Upper lobe of right lung (tissue), 1 donor: Measurements from ENCODE around the gene METTL8. TPM values are rescaled to one million over a fixed set of nuclear protein-coding genes. Genes with fewer than 3 reads are reported as not detected.

Source experiments
- ATAC-seq: fragments of 200-7000 bp; cut with Tn5 transposase; one replicate; pipeline ENCODE4 v1.9.1; 2020; ENCODE audit warnings: mild to moderate bottlenecking, moderate library complexity
- DNase-seq: peaks from one replicate; pipeline ENCODE4 v3.0.0-alpha.2; 2020
- H3K27ac ChIP-seq: fragments of 200-600 bp; one replicate; pipeline ENCODE4 v1.8.0; 2022
- H3K27me3 ChIP-seq: fragments of 200-600 bp; one replicate; pipeline ENCODE4 v1.8.0; 2022; ENCODE audit warnings: mild to moderate bottlenecking
- H3K36me3 ChIP-seq: fragments of 200-600 bp; one replicate; pipeline ENCODE4 v1.8.0; 2022
- H3K4me1 ChIP-seq: fragments of 200-600 bp; one replicate; pipeline ENCODE4 v1.8.0; 2022
- H3K4me3 ChIP-seq: fragments of 200-600 bp; one replicate; pipeline ENCODE4 v1.8.0; 2022; ENCODE audit warnings: mild to moderate bottlenecking
- H3K9me3 ChIP-seq: fragments of 200-600 bp; one replicate; pipeline ENCODE4 v1.8.0; 2022
- intact Hi-C: fragments of 100-400 bp; cut with DNase I; formaldehyde crosslinking; loops from one replicate; pipeline ENCODE4 v1.11.0; 2022
- total RNA-seq: library from RNA; stranded (reverse); fragmentation: NEBNext Ultra II Directional; extraction: Animal tissue kit (Norgen Biotek cat#: 25700); gene quantifications from one replicate; pipeline ENCODE4 v1.2.1, GENCODE V29; 2021
- TF ChIP-seq, protein P1 (sequence below): fragments of 200-600 bp; IDR thresholded peaks from one replicate; pipeline ENCODE4 v1.8.0; 2022; ENCODE audit warnings: antibody characterized with exemption
- donor health status: DM: no; HTN: yes; CAD: no; lungs with severe emphysema.

METTL8 gene
- total RNA-seq, 1 donor from 2014 or later, result 18.2 TPM

DNA sequence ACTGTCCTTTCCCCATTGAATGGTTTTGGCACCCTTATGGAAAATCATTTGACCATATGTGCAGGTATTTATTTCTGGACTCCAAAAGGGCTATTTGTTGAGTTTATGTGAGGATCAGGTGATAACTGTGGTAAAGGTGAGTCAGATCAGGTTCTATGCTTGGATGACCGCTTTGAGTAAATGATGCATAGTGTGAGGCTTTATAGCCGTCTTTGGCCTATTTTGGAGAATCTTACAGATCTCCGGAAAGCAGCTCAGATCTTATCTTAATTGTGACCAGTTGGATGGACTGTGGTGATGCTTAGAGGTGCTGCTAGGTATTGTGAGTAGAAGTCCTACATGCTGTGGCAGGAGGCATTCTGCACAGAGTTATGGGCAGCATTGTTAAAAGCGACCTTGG lies 126.2 kb downstream of the METTL8 start:
- no peaks in the 10 kb centered on the region for H3K27me3 ChIP-seq

DNA sequence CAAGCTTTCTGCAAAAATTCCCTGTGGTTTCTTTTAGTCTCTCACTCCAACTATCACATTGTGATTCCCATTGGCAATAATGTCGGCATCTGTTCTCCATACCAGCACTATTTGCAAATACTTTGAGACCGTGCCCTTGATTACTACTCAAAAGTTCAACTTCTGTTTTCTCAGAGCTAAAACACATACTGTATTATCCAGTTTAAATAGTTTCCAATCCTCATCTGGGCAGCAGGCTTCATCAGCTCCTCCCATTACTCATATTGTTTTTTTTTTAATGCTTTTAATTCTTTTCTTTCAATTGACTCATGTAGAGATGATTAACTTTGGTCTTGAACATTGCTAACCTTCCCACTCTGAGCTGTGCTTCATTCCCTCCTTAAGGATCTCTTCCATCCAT lies 135.8 kb downstream of the METTL8 start:
- H3K36me3 ChIP-seq, result no peaks in the 10 kb centered on the region
- H3K4me1 ChIP-seq, result no peaks in the 10 kb centered on the region
- no peak for ATAC-seq
- intact Hi-C loops, result no loop called here
- TF ChIP-seq, protein P1, sequence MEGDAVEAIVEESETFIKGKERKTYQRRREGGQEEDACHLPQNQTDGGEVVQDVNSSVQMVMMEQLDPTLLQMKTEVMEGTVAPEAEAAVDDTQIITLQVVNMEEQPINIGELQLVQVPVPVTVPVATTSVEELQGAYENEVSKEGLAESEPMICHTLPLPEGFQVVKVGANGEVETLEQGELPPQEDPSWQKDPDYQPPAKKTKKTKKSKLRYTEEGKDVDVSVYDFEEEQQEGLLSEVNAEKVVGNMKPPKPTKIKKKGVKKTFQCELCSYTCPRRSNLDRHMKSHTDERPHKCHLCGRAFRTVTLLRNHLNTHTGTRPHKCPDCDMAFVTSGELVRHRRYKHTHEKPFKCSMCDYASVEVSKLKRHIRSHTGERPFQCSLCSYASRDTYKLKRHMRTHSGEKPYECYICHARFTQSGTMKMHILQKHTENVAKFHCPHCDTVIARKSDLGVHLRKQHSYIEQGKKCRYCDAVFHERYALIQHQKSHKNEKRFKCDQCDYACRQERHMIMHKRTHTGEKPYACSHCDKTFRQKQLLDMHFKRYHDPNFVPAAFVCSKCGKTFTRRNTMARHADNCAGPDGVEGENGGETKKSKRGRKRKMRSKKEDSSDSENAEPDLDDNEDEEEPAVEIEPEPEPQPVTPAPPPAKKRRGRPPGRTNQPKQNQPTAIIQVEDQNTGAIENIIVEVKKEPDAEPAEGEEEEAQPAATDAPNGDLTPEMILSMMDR, result no peak
- H3K4me3 ChIP-seq, result no peak overlapping the region
- H3K27ac ChIP-seq, result no peak overlapping the region
- DNase-seq, result no peak
- H3K9me3 ChIP-seq, result no peaks in the 10 kb centered on the region
- H3K27me3 ChIP-seq, result no peaks in the 10 kb centered on the region

More for the DNA sequence above, 126.2 kb downstream of the METTL8 start:
- intact Hi-C loops, result no loop called here
- Histone ChIP-seq H3K4me1 (no peaks in the 10 kb centered on the region), H3K36me3 (no peaks in the 10 kb centered on the region), H3K9me3 (peaks cover 4% of the 10 kb centered on the region), H3K4me3 (no peak overlapping the region), H3K27ac (no peak overlapping the region)
- TF ChIP-seq, protein P1, result no peak
- ATAC-seq (no peak), DNase-seq (no peak)

DNA sequence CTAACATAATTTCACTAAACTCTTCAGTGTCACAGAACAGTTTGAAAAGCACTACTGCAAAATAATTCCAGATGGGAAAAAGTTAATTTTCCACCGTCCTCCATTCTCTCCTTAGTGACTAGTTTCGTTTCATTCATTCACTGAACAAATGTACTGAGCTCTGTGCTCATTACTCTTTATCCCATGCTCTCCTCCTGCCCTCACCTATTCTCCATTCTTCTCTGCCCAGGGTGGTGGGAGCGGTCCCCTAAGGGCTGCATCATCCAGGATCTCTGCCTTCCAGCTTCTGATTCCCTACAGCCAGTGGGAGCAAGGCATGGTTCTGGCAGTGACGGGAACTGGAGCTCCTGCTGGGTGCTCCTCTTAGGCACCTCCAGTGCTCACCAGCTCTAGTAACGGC lies 139.2 kb downstream of the METTL8 start:
- Histone ChIP-seq H3K4me3 (no peak overlapping the region), H3K27ac (no peak overlapping the region), H3K36me3 (no peaks in the 10 kb centered on the region), H3K27me3 (no peaks in the 10 kb centered on the region), H3K9me3 (no peaks in the 10 kb centered on the region), H3K4me1 (no peaks in the 10 kb centered on the region)
- intact Hi-C loops, result no loop called here
- DNase-seq, result no peak
- no peak for ATAC-seq
- TF ChIP-seq, protein P1, result no peak

DNA sequence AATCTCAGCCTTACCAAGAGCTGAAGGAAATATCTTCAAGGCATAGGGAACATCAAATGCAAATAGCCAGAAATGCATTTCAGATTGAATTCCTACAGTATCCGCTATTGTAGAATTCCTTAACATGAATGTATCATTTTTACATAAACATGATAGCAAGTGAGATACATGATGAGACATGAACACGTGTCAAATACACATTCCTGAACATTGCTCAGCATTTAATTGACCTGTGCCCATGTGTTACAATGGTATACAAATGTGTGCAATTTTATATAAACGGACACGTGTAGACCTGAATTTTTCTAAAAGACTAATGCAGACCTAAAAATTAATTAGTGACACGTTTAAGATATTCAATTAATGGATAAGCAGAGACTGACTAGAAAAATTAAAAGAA lies 140.1 kb downstream of the METTL8 start:
- H3K27me3 ChIP-seq, result no peaks in the 10 kb centered on the region
- ATAC-seq (no peak), DNase-seq (no peak)
- no peak overlapping the region for H3K27ac ChIP-seq
- H3K36me3 ChIP-seq, result no peaks in the 10 kb centered on the region
- no peaks in the 10 kb centered on the region for H3K4me1 ChIP-seq
- TF ChIP-seq, protein P1, result no peak
- H3K4me3 ChIP-seq, result no peak overlapping the region
- intact Hi-C loops, result no loop called here
- no peaks in the 10 kb centered on the region for H3K9me3 ChIP-seq

DNA sequence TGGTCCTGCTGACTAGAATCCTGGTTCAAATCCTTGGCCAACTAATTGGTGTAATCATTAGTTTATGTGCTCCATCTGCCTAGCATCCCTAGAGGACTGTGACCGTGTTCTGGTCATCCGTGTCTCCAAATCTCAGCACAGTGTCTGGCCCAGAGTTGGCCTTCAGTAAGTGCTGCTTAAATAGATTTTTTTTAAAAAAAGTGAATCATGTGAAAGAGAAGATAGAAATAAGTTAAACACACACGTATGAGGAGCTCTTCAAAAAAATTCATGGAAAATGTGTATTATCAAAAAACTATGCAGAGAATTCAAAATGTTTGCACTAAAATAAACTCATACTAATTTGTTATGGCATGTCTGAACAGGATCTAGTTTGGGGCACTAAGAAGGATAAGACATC lies 143.8 kb downstream of the METTL8 start:
- Histone ChIP-seq H3K36me3 (no peaks in the 10 kb centered on the region), H3K4me3 (no peak overlapping the region), H3K27ac (no peak overlapping the region), H3K4me1 (no peaks in the 10 kb centered on the region), H3K27me3 (no peaks in the 10 kb centered on the region), H3K9me3 (no peaks in the 10 kb centered on the region)
- TF ChIP-seq, protein P1, result no peak
- intact Hi-C loops, result no loop called here
- DNase-seq, result no peak
- no peak for ATAC-seq

DNA sequence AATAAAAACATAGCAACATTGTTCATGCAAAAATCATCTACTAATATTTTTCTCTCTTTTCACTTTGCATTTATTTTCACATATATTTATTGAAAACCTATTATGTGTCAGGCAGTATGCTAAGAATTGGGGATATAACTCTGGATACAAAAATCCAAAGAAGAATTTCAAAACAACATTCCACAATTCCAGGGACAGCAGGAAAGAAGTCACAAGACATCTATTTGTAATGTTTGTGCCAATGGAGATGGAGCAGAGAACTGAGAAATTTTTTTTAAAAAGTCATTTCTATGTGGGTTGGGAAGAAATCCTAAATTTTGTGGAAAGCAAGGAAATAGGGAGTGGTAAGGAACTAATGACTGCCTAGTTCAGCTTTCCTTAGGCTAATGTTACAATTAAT lies 144.5 kb downstream of the METTL8 start:
- TF ChIP-seq, protein P1, result no peak
- H3K27me3 ChIP-seq, result no peaks in the 10 kb centered on the region
- intact Hi-C loops, result no loop called here
- no peaks in the 10 kb centered on the region for H3K36me3 ChIP-seq
- H3K4me1 ChIP-seq, result no peaks in the 10 kb centered on the region
- no peak for DNase-seq
- no peaks in the 10 kb centered on the region for H3K9me3 ChIP-seq
- no peak overlapping the region for H3K27ac ChIP-seq
- ATAC-seq, result no peak
- H3K4me3 ChIP-seq, result no peak overlapping the region
